ENCODE results near the gene SHISA9. TPM values are rescaled to one million over a fixed set of nuclear protein-coding genes. Genes with fewer than 3 reads are reported as not detected.

The SHISA9 gene
- total and polyA plus RNA-seq, 3 donors from 2014 or later: 0.46 to 1.0 (median 0.68) TPM

GRCh38 chr16:13158427-13158826 lies 257.0 kb downstream of the SHISA9 start:
- Histone ChIP-seq H3K4me1 (no peaks in the 10 kb centered on the region), H3K27me3 (no peaks in the 10 kb centered on the region), H3K27ac (no peak overlapping the region), H3K4me3 (no peak overlapping the region), H3K36me3 (ENCODE audit: low read depth, missing control alignments) (no peaks in the 10 kb centered on the region), H3K9me3 (no peaks in the 10 kb centered on the region)
- 88 to 89% methylated on average over 3 of the region's 3 CpGs for WGBS, 2 donors
- DNase-seq: no peak
- TF ChIP-seq CTCF (IDR thresholded peaks at IDR 0.05) (no peak), POLR2A (IDR thresholded peaks at IDR 0.05) (no peak)
- intact Hi-C loops (cut with DNase I; ENCODE audit: low total_unique reads): no loop called here

DNA sequence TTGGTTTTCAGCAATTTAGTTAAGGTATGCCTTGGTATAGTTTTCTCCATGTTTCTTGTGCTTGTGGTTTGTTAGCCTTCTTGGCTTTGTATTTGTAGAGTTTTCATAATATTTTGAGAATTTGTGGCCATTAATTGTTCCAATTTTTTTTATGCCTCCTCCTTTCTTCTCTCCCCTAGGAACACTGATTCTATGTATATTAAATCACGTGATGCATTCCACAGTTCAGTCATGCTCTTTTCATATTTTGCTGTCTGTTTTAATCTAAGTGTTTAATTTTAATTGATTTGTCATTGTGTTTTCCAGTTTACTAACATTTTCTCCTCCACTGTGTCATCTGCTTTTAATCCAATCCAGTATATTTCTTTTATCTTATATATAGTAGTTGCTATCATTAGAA lies 263.6 kb downstream of the SHISA9 start:
- WGBS, 2 donors: 81 to 88% methylated on average over 1 of the region's 1 CpG
- Histone ChIP-seq H3K27ac (no peak overlapping the region), H3K27me3 (no peaks in the 10 kb centered on the region), H3K36me3 (ENCODE audit: low read depth, missing control alignments) (no peaks in the 10 kb centered on the region), H3K9me3 (no peaks in the 10 kb centered on the region), H3K4me1 (no peaks in the 10 kb centered on the region), H3K4me3 (no peak overlapping the region)
- no peak for TF ChIP-seq POLR2A (IDR thresholded peaks at IDR 0.05)
- no peak for TF ChIP-seq CTCF (IDR thresholded peaks at IDR 0.05)
- DNase-seq: no peak
- intact Hi-C loops (cut with DNase I; ENCODE audit: low total_unique reads): no loop called here

- no peak for DNase-seq
- H3K9me3 ChIP-seq: no peaks in the 10 kb centered on the region
- H3K4me3 ChIP-seq: no peak overlapping the region
- TF ChIP-seq CTCF (IDR thresholded peaks at IDR 0.05): no peak
- no peak for TF ChIP-seq POLR2A (IDR thresholded peaks at IDR 0.05)
- H3K36me3 ChIP-seq (ENCODE audit: low read depth, missing control alignments): no peaks in the 10 kb centered on the region
- H3K27ac ChIP-seq: no peak overlapping the region
- intact Hi-C loops (cut with DNase I; ENCODE audit: low total_unique reads): no loop called here
- no peaks in the 10 kb centered on the region for H3K4me1 ChIP-seq
- WGBS, 2 donors: 68 to 71% methylated on average over 4 of the region's 4 CpGs
- H3K27me3 ChIP-seq: no peaks in the 10 kb centered on the region
Measured at GRCh38 chr16:13168091-13168572, 266.7 kb downstream of the SHISA9 start.

GRCh38 chr16:13171313-13171712 lies 269.9 kb downstream of the SHISA9 start:
- WGBS, 2 donors: 42% methylated on average over 4 of the region's 4 CpGs
- intact Hi-C loops (cut with DNase I; ENCODE audit: low total_unique reads): no loop called here
- TF ChIP-seq POLR2A (IDR thresholded peaks at IDR 0.05) (no peak), CTCF (IDR thresholded peaks at IDR 0.05) (no peak)

DNA sequence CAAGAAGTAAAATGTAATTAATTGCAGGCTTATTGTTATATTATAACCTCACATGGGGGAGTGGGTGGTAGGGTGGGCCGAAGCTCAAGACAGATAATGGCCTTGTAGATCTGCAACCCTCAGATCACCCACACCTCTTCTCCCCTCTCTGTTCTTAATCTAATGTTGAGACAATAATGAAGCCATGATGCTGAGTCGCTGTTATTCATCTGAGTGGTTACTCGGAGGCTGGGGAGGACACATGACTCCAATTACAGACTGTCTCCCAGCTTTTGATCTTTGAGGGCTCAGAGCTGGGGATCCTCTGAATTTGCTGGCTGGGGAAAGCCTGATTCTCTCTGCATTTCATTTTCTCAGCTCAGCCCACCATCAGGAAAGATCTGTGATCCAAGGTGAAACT lies 275.3 kb downstream of the SHISA9 start:
- Histone ChIP-seq H3K9me3 (no peaks in the 10 kb centered on the region), H3K27ac (no peak overlapping the region), H3K27me3 (no peaks in the 10 kb centered on the region), H3K36me3 (ENCODE audit: low read depth, missing control alignments) (no peaks in the 10 kb centered on the region), H3K4me1 (no peaks in the 10 kb centered on the region), H3K4me3 (no peak overlapping the region)
- TF ChIP-seq POLR2A (IDR thresholded peaks at IDR 0.05) (no peak), CTCF (IDR thresholded peaks at IDR 0.05) (no peak)
- intact Hi-C loops (cut with DNase I; ENCODE audit: low total_unique reads): no loop called here
- 40 to 52% methylated on average over 3 of the region's 3 CpGs for WGBS, 2 donors
- no peak for DNase-seq

More at GRCh38 chr16:13171313-13171712, 269.9 kb downstream of the SHISA9 start:
- no peak overlapping the region for H3K27ac ChIP-seq
- no peak overlapping the region for H3K4me3 ChIP-seq
- DNase-seq: no peak
- H3K36me3 ChIP-seq (ENCODE audit: low read depth, missing control alignments): no peaks in the 10 kb centered on the region
- no peaks in the 10 kb centered on the region for H3K27me3 ChIP-seq
- H3K9me3 ChIP-seq: no peaks in the 10 kb centered on the region
- H3K4me1 ChIP-seq: no peaks in the 10 kb centered on the region
